ENCODE measurements around the gene GIGYF1. TPM values are rescaled to one million over a fixed set of nuclear protein-coding genes. Genes with fewer than 3 reads are reported as not detected.
A peak's percentile ranks its signal among the peaks of the same experiment; 100 is the strongest.

Gene GIGYF1
- total RNA-seq, 1 donor from 2014 or later, result 9.0 TPM

DNA sequence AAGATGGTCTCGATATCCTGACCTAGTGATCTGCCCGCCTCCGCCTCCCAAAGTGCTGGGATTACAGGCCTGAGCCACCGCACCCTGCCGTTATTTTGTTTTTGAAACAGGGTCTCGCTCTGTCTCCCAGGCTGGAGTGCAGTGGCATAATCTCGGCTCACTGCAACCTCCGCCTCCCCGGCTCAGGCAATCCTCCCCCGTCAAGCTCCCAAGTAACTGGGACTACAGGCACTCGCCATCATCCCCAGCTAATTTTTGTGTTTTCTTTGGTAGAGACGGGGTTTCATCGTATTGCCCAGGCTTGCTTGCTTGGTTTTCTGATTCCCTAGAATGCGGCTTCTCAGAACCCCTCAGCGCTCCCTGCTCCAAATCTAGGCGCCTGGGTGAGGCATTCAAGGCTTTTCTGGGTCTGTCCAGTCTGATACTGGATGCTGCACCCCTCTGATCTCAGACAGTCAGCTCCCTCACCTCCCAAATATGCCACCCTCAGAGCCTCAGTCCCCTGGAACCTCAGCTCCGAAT, 54.0 kb downstream of the GIGYF1 start:
- no peak for DNase-seq (ENCODE audit: low read depth in 2 of 2)

DNA sequence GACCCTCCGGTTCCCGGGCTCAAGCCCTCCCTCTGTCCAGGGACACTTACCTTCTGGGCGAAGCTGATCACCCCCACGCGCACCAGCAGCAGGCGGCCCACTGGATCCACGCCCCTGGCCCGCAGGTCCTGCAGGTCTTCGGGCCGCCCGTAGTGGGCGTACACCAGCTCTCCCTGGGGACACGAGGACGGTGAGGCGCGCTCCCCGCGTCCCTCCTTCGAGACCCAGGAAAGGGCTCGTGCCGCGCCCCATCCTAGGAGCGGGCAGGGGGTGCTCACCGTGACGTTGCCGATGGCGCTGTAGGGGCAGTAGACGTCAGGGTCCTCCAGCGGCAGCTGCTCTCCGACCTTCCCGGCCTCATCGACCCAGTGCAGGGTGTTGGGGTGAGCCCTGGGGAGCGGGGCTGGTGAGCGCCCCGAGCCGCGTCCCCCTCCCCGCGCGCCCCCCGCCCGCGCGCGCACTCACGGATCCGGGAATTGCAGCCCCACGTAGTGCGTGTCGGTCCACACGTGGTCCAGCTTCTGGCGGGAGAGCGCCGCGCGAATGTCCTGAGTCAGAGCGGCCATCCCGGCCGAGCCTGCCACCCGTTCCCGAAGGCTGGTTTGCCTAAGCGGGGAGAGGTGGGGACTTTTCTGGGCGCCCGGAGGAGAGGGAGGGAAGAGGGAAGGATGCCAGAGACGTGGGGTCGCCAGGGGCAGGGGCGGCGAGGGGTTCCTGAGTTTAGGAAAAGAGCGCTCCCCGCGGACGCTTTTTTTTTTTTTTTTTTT, 60.9 kb downstream of the GIGYF1 start:
- peak in 1 of 2 donors; percentile 21 for DNase-seq (ENCODE audit: low read depth in 2 of 2)

DNA sequence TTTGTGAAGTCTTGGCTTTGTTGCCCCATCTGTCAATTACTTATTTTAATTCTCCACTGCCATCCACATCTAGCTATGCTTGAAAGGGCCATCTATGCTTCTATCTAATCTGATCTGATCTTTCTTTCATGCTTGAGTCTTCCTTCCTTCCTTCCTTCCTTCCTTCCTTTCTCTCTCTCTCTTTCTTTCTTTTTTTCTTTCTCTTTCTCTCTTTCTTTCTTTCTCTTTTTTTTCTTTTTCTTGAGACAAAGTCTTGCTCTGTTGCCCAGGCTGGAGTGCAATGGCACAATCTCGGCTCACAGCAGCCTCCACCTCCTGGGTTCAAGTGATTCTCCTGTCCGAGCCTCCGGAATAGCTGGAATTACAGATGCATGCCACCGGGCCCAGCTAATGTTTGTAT, 64.0 kb downstream of the GIGYF1 start:
- no peak for DNase-seq (ENCODE audit: low read depth in 2 of 2)

Other genes with a start within 250 kb of the GIGYF1 start
- 0.39 and 0.76 TPM in 2 replicates for gene SPACDR, start 230.0 kb downstream of the GIGYF1 start, total RNA-seq
- gene TSC22D4, start 215.0 kb downstream of the GIGYF1 start, total RNA-seq, result 18.5 and 37.6 TPM in 2 replicates
- gene NYAP1, start 210.3 kb downstream of the GIGYF1 start, total RNA-seq, result 2.1 and 3.9 TPM in 2 replicates
- 28.5 and 51.7 TPM in 2 replicates for gene AGFG2, start 155.0 kb downstream of the GIGYF1 start, total RNA-seq
- 0.13 TPM in 1 of 2 replicates, not detected in the other for gene SAP25, start 120.3 kb downstream of the GIGYF1 start, total RNA-seq
- gene LRCH4, start 108.1 kb downstream of the GIGYF1 start, total RNA-seq, result 5.1 and 6.1 TPM in 2 replicates
- gene FBXO24, start 107.9 kb downstream of the GIGYF1 start, total RNA-seq, result 0.13 and 0.25 TPM in 2 replicates
- 0.13 and 0.51 TPM in 2 replicates for gene PCOLCE, start 91.9 kb downstream of the GIGYF1 start, total RNA-seq
- gene MOSPD3, start 81.7 kb downstream of the GIGYF1 start, total RNA-seq, result 6.7 and 6.8 TPM in 2 replicates
- gene TFR2, start 52.7 kb downstream of the GIGYF1 start, total RNA-seq, result 0.13 and 0.26 TPM in 2 replicates
- not detected in 2 replicates for gene ACTL6B, start 37.8 kb downstream of the GIGYF1 start, total RNA-seq
- 61.2 and 97.4 TPM in 2 replicates for gene GNB2, start 20.5 kb downstream of the GIGYF1 start, total RNA-seq
- gene POP7, start 11.9 kb upstream of the GIGYF1 start, total RNA-seq, result 32.2 and 36.6 TPM in 2 replicates
- gene EPO, start 26.2 kb upstream of the GIGYF1 start, total RNA-seq, result not detected in 2 replicates
- not detected in 2 replicates for gene ZAN, start 39.3 kb upstream of the GIGYF1 start, total RNA-seq
- 272 and 378 TPM in 2 replicates for gene EPHB4, start 133.3 kb upstream of the GIGYF1 start, total RNA-seq
- 28.9 and 38.9 TPM in 2 replicates for gene SLC12A9, start 158.5 kb upstream of the GIGYF1 start, total RNA-seq
- 43.5 and 46.4 TPM in 2 replicates for gene TRIP6, start 173.1 kb upstream of the GIGYF1 start, total RNA-seq
- gene SRRT, start 180.9 kb upstream of the GIGYF1 start, total RNA-seq, result 29.2 and 30.0 TPM in 2 replicates
- gene UFSP1, start 195.5 kb upstream of the GIGYF1 start, total RNA-seq, result 1.3 and 2.0 TPM in 2 replicates
- 1.2 and 4.3 TPM in 2 replicates for gene ACHE, start 201.6 kb upstream of the GIGYF1 start, total RNA-seq

All from dermis microvascular lymphatic vessel endothelial cell (primary cell).